CD4-positive, alpha-beta T cell treated with Interferon gamma for 1 hour (primary cell): Measurements from ENCODE around the gene OTOP2.

Source experiments
- DNase-seq: peaks from one replicate; pipeline ENCODE4 v3.0.0-alpha.2; 2020

The OTOP2 gene

GRCh38 chr17:74930535-74931036, 6.5 kb downstream of the OTOP2 start:
- DNase-seq, result no peak

- no peak for DNase-seq
Measured at GRCh38 chr17:74935048-74935447, 11.0 kb downstream of the OTOP2 start.

- no peak for DNase-seq
Measured at GRCh38 chr17:74935585-74936469, 11.8 kb downstream of the OTOP2 start, which contains the start of gene OTOP3. Gene OTOP3 (plus strand): TSS chr17:74935898. CDS start chr17:74935922, 24 bp downstream.

- no peak for DNase-seq
Measured at GRCh38 chr17:74936470-74936799, 12.4 kb downstream of the OTOP2 start.

GRCh38 chr17:74937064-74938051, 13.3 kb downstream of the OTOP2 start:
- DNase-seq, result no peak

- no peak for DNase-seq
Measured at GRCh38 chr17:74938194-74938950, 14.3 kb downstream of the OTOP2 start.

GRCh38 chr17:74939534-74939933, 15.5 kb downstream of the OTOP2 start:
- DNase-seq, result no peak

- DNase-seq, result no peak
Measured at GRCh38 chr17:74941128-74941725, 17.2 kb downstream of the OTOP2 start.

GRCh38 chr17:74943808-74944522, 19.9 kb downstream of the OTOP2 start:
- no peak for DNase-seq

GRCh38 chr17:74945543-74945942, 21.5 kb downstream of the OTOP2 start:
- DNase-seq, result no peak

GRCh38 chr17:74946641-74947040, 22.6 kb downstream of the OTOP2 start:
- no peak for DNase-seq

- no peak for DNase-seq
Measured at GRCh38 chr17:74947041-74947754, 23.1 kb downstream of the OTOP2 start.

GRCh38 chr17:74949455-74950115, 25.5 kb downstream of the OTOP2 start:
- DNase-seq, result no peak

- no peak for DNase-seq
Measured at GRCh38 chr17:74950207-74950606, 26.1 kb downstream of the OTOP2 start.

GRCh38 chr17:74951065-74951464, 27.0 kb downstream of the OTOP2 start:
- DNase-seq, result no peak

- DNase-seq, result no peak
Measured at GRCh38 chr17:74951680-74952421, 27.8 kb downstream of the OTOP2 start.

GRCh38 chr17:74952431-74953133, 28.5 kb downstream of the OTOP2 start:
- DNase-seq, result no peak

- no peak for DNase-seq
Measured at GRCh38 chr17:74953134-74953687, 29.1 kb downstream of the OTOP2 start.

- no peak for DNase-seq
Measured at GRCh38 chr17:74954115-74954514, 30.0 kb downstream of the OTOP2 start.
